Measurements from ENCODE around the gene COL23A1.

GRCh38 chr5:178453224-178453623 is 137.0 kb downstream of the COL23A1 start:
- TF ChIP-seq CTCF (IDR thresholded peaks at IDR 0.05) (no peak), JUN (CRISPR knock-in tag; IDR thresholded peaks at IDR 0.05) (no peak), NFYB (CRISPR knock-in tag; conservative IDR thresholded peaks at IDR 0.05; ENCODE audit: low read depth) (no peak), SMAD4 (CRISPR knock-in tag; IDR thresholded peaks at IDR 0.05) (no peak), ZBTB43 (CRISPR knock-in tag; IDR thresholded peaks at IDR 0.05) (no peak), MAX (CRISPR knock-in tag; IDR thresholded peaks at IDR 0.05) (no peak), TCF7 (CRISPR knock-in tag; IDR thresholded peaks at IDR 0.05; ENCODE audit: low read depth) (no peak), E2F4 (CRISPR knock-in tag; IDR thresholded peaks at IDR 0.05; ENCODE audit: borderline replicate concordance, low read depth) (no peak), ATF3 (CRISPR knock-in tag; conservative IDR thresholded peaks at IDR 0.05) (no peak), MYBL2 (CRISPR knock-in tag; IDR thresholded peaks at IDR 0.05) (no peak), SMAD3 (CRISPR knock-in tag; IDR thresholded peaks at IDR 0.05; ENCODE audit: borderline replicate concordance) (no peak)
